PC-9 (cell line): ENCODE results near the gene ATAD3C. TPM values are rescaled to one million over a fixed set of nuclear protein-coding genes. Genes with fewer than 3 reads are reported as not detected.
A peak's percentile ranks its signal among the peaks of the same experiment; 100 is the strongest.

ENCODE experiments used
- BruUV-seq: library from RNA; stranded (reverse); fragments of 400-500 nt; replicated peaks from 2 replicates; lab custom pipeline; 2021; lab: Mats Ljungman, UMichigan
- CTCF ChIA-PET: fragments of 300-600 bp; sonication (Branson Sonifier 250); formaldehyde crosslinking; loops from one replicate; lab custom pipeline; 2022; ENCODE audit warnings: antibody characterized with exemption; lab: Charles Lee
- POLR2A ChIA-PET: fragments of 300-600 bp; sonication (Branson Sonifier 250); formaldehyde crosslinking; loops from one replicate; lab custom pipeline; 2022; ENCODE audit warnings: antibody characterized with exemption; ENCODE audit not compliant: unreplicated experiment; lab: Charles Lee
- DNase-seq, 2 experiments: peaks; one replicate each; pipeline versions ENCODE4 v3.0.0 to v3.0.0-alpha.2; 2015 to 2022; ENCODE audit warnings: mixed read lengths in 1 of 2
- H2AFZ ChIP-seq: fragments of 200-600 bp; sonication (generic); 2 replicates; pipeline ENCODE4 v1.8.1; 2017; ENCODE audit warnings: antibody characterized with exemption
- H3F3A ChIP-seq: fragments of 200-600 bp; sonication (generic); 2 replicates; pipeline ENCODE4 v1.8.1; 2017; ENCODE audit warnings: antibody characterized with exemption, mild to moderate bottlenecking, low read depth; ENCODE audit not compliant: insufficient read depth
- H3K27ac ChIP-seq: fragments of 200-600 bp; sonication (generic); 2 replicates; pipeline ENCODE4 v1.6.1; 2016; ENCODE audit warnings: mixed run types
- H3K27me3 ChIP-seq: fragments of 200-600 bp; sonication (generic); 2 replicates; pipeline ENCODE4 v1.6.1; 2016; ENCODE audit warnings: low read depth, mixed run types; ENCODE audit not compliant: insufficient read depth
- H3K36me3 ChIP-seq: fragments of 200-600 bp; sonication (generic); 2 replicates; pipeline ENCODE4 v1.6.1; 2016; ENCODE audit warnings: low read depth, mixed run types
- H3K4me1 ChIP-seq: fragments of 200-600 bp; sonication (generic); replicated peaks from 2 replicates; pipeline ENCODE4 v1.6.1; 2016; ENCODE audit warnings: mixed run types; ENCODE audit not compliant: insufficient read depth
- H3K4me2 ChIP-seq: fragments of 200-600 bp; sonication (generic); 2 replicates; pipeline ENCODE4 v1.6.1; 2017; ENCODE audit warnings: mixed run types
- H3K4me3 ChIP-seq: fragments of 200-600 bp; sonication (generic); 2 replicates; pipeline ENCODE4 v1.6.1; 2016; ENCODE audit warnings: mixed run types
- H3K79me2 ChIP-seq: fragments of 200-600 bp; sonication (generic); 2 replicates; pipeline ENCODE4 v1.6.1; 2017; ENCODE audit warnings: low read depth, mixed run types
- H3K9me2 ChIP-seq: fragments of 200-600 bp; sonication (generic); 2 replicates; pipeline ENCODE4 v1.8.1; 2017; ENCODE audit warnings: mild to moderate bottlenecking; ENCODE audit not compliant: insufficient read depth
- H3K9me3 ChIP-seq: fragments of 200-600 bp; sonication (generic); 2 replicates; pipeline ENCODE4 v1.8.1; 2016; ENCODE audit warnings: low read depth; ENCODE audit not compliant: insufficient read depth
- H4K20me1 ChIP-seq: fragments of 200-600 bp; sonication (generic); 2 replicates; pipeline ENCODE4 v1.8.1; 2017; ENCODE audit not compliant: insufficient read depth
- CTCF ChIP-seq: fragments of 200-600 bp; sonication (generic); conservative IDR thresholded peaks from 2 replicates; pipeline ENCODE4 v1.6.1; 2017; ENCODE audit warnings: mixed run types, antibody characterized with exemption, mild to moderate bottlenecking, moderate library complexity
- EZH2 ChIP-seq: fragments of 200-600 bp; sonication (generic); IDR thresholded peaks from 2 replicates; pipeline ENCODE4 v1.8.0; 2017; ENCODE audit warnings: antibody characterized with exemption, low read depth
- intact Hi-C: fragments of 100-400 bp; cut with micrococcal nuclease; formaldehyde crosslinking; loops from one replicate; pipeline ENCODE4 v1.10.0; 2022; ENCODE audit not compliant: unreplicated experiment
- total RNA-seq: library from RNA; stranded (reverse); gene quantifications from 2 replicates; pipeline ENCODE4 v1.2.3, GENCODE V29; 2021

The ATAD3C gene
- total RNA-seq, 1 experiment from 2014 or later, result 4.0 TPM

- intact Hi-C loops, result no loop called here
- Histone ChIP-seq H3K4me1 (no peaks in the 10 kb centered on the region), H3K27me3 (no peaks in the 10 kb centered on the region), H3K9me2 (no peaks in the 10 kb centered on the region), H3K4me3 (no peak overlapping the region), H3K27ac (no peak overlapping the region), H3K36me3 (no peaks in the 10 kb centered on the region), H3F3A (no peaks in the 10 kb centered on the region; the same call in 1 of the 2 replicates), H4K20me1 (no peaks in the 10 kb centered on the region), H2AFZ (no peak overlapping the region), H3K79me2 (no peaks in the 10 kb centered on the region), H3K4me2 (no peak overlapping the region), H3K9me3 (no peaks in the 10 kb centered on the region)
- no peak for DNase-seq
- CTCF ChIA-PET, result no interaction called here
- BruUV-seq, result no TSS peak
- TF ChIP-seq EZH2 (no peak), CTCF (no peak)
- POLR2A ChIA-PET, result no interaction called here
Observed at GRCh38 chr1:1460540-1461130, 11.1 kb downstream of the ATAD3C start.

- intact Hi-C loops, result loop anchor here (1.0 kb wide), 1 partner anchor 9 kb away; the partner anchor contains the start of gene ATAD3B
- H3F3A ChIP-seq, result no peaks in the 10 kb centered on the region; the same call in 1 of the 2 replicates
- no peaks in the 10 kb centered on the region for H3K9me3 ChIP-seq
- H3K27me3 ChIP-seq, result no peaks in the 10 kb centered on the region
- no peak overlapping the region for H2AFZ ChIP-seq
- peak in 1 of 2 experiments; percentile 26 for DNase-seq
- H3K4me2 ChIP-seq, result no peak overlapping the region
- H3K27ac ChIP-seq, result no peak overlapping the region
- H3K4me1 ChIP-seq, result no peaks in the 10 kb centered on the region
- ChIA-PET CTCF (no interaction called here), POLR2A (interaction anchor here (0.7 kb wide), 1 partner anchor 89 kb away, joined by 3 read pairs; no protein-coding TSS in a partner anchor)
- TF ChIP-seq CTCF (no peak), EZH2 (no peak)
- BruUV-seq, result no TSS peak
- no peaks in the 10 kb centered on the region for H3K9me2 ChIP-seq
- H3K4me3 ChIP-seq, result no peak overlapping the region
- no peaks in the 10 kb centered on the region for H3K36me3 ChIP-seq
- H4K20me1 ChIP-seq, result no peaks in the 10 kb centered on the region
- H3K79me2 ChIP-seq, result no peaks in the 10 kb centered on the region
Observed at GRCh38 chr1:1461721-1462317, 12.3 kb downstream of the ATAD3C start.

- H3K9me3 ChIP-seq, result no peaks in the 10 kb centered on the region
- no peaks in the 10 kb centered on the region for H3K9me2 ChIP-seq
- H3F3A ChIP-seq, result no peaks in the 10 kb centered on the region; the same call in 1 of the 2 replicates
- TF ChIP-seq CTCF (no peak), EZH2 (no peak)
- no peaks in the 10 kb centered on the region for H3K27me3 ChIP-seq
- no peaks in the 10 kb centered on the region for H3K79me2 ChIP-seq
- no peaks in the 10 kb centered on the region for H3K36me3 ChIP-seq
- ChIA-PET POLR2A (no interaction called here), CTCF (interaction anchor here (0.5 kb wide), 1 partner anchor 19 kb away, joined by 4 read pairs; no protein-coding TSS in a partner anchor)
- no peak overlapping the region for H3K27ac ChIP-seq
- H2AFZ ChIP-seq, result no peak overlapping the region
- no peaks in the 10 kb centered on the region for H3K4me1 ChIP-seq
- no peak overlapping the region for H3K4me3 ChIP-seq
- peak in 1 of 2 experiments; percentile 76 for DNase-seq
- H3K4me2 ChIP-seq, result no peak overlapping the region
- intact Hi-C loops, result loop anchor here (1.0 kb wide), 1 partner anchor 9 kb away; the partner anchor contains the start of gene ATAD3B
- H4K20me1 ChIP-seq, result no peaks in the 10 kb centered on the region
- no TSS peak for BruUV-seq
Observed at GRCh38 chr1:1462318-1462966, 13.0 kb downstream of the ATAD3C start.
